HepG2 (cell line): Measurements from ENCODE around the gene SMTNL2. TPM values are rescaled to one million over a fixed set of nuclear protein-coding genes. Genes with fewer than 3 reads are reported as not detected.

Experiments
- DNMT3B ChIP-seq: conservative IDR thresholded peaks from 2 replicates; pipeline ENCODE4 v1.6.1; 2016; ENCODE audit warnings: missing biosample characterization, control low read depth
- GTF2F1 ChIP-seq: fragments of 150-350 bp; IDR thresholded peaks from 2 replicates; pipeline ENCODE4 v1.6.1; 2014; ENCODE audit warnings: low read length
- HNRNPK ChIP-seq: fragments of 200-400 bp; formaldehyde crosslinking; IDR thresholded peaks from 2 replicates; pipeline ENCODE4 v1.6.1; 2018; ENCODE audit warnings: low read length, low read depth, moderate library complexity, mild to moderate bottlenecking; ENCODE audit not compliant: poor library complexity, severe bottlenecking
- KMT2A ChIP-seq: sonication (generic); formaldehyde crosslinking; IDR thresholded peaks from 2 replicates; pipeline ENCODE4 v1.4.0; 2020; ENCODE audit warnings: missing genetic modification reagents
- MTF1 ChIP-seq: sonication (generic); formaldehyde crosslinking; IDR thresholded peaks from 2 replicates; pipeline ENCODE4 v1.5.0; 2020; ENCODE audit warnings: missing genetic modification reagents
- MXI1 ChIP-seq: IDR thresholded peaks from 3 replicates; pipeline ENCODE4 v1.6.1; 2012; ENCODE audit warnings: low read depth, low read length, inconsistent platforms, borderline replicate concordance
- PREB ChIP-seq: sonication (generic); formaldehyde crosslinking; IDR thresholded peaks from 2 replicates; pipeline ENCODE4 v1.4.0; 2020; ENCODE audit warnings: missing genetic modification reagents
- RBFOX2 ChIP-seq: fragments of 200-400 bp; formaldehyde crosslinking; IDR thresholded peaks from 2 replicates; pipeline ENCODE4 v1.6.1; 2017; ENCODE audit warnings: low read depth, mild to moderate bottlenecking, low read length
- TCF7 ChIP-seq: sonication (generic); IDR thresholded peaks from 2 replicates; pipeline ENCODE4 v1.6.1; 2016; ENCODE audit warnings: antibody characterized with exemption, low read depth
- ZFY ChIP-seq: sonication (generic); formaldehyde crosslinking; IDR thresholded peaks from 2 replicates; pipeline ENCODE4 v1.4.0; 2020; ENCODE audit warnings: missing genetic modification reagents
- ZNF17 ChIP-seq: sonication (generic); formaldehyde crosslinking; IDR thresholded peaks from 2 replicates; pipeline ENCODE4 v1.5.0; 2020; ENCODE audit warnings: mild to moderate bottlenecking, missing genetic modification reagents
- ZNF318 ChIP-seq: sonication (generic); formaldehyde crosslinking; IDR thresholded peaks from 2 replicates; pipeline ENCODE4 v1.4.0; 2020; ENCODE audit warnings: mild to moderate bottlenecking, missing genetic modification reagents
- ZNF557 ChIP-seq: sonication (generic); formaldehyde crosslinking; IDR thresholded peaks from 2 replicates; pipeline ENCODE4 v1.4.0; 2020; ENCODE audit warnings: missing genetic modification reagents
- ZNF713 ChIP-seq: sonication (generic); formaldehyde crosslinking; IDR thresholded peaks from 2 replicates; pipeline ENCODE4 v1.4.0; 2020; ENCODE audit warnings: mild to moderate bottlenecking, missing genetic modification reagents
- polyA plus RNA-seq, 8 experiments: library from polyadenylated mRNA; depleted of rRNA in 3 of 8; stranded (reverse) in 7 of 8; unstranded in 1 of 8; fragments of >200 nt; fragmentation: Illumina TruSeq in 4 of 8; extraction: Trizol in 4 of 8; gene quantifications; 2 replicates each; pipeline versions ENCODE4 v1.2.1 to v1.2.3, GENCODE V29; 2011 to 2016; ENCODE audit warnings: low read depth in 4 of 8, missing spikeins in 1 of 8, mixed read lengths in 1 of 8; ENCODE audit not compliant: insufficient read depth in 1 of 8
- total RNA-seq, 5 experiments: library from RNA; depleted of rRNA; stranded (reverse); fragments of >200 nt; fragmentation: Illumina TruSeq; extraction: Trizol; gene quantifications; 2 replicates each; pipeline ENCODE4 v1.2.3, GENCODE V29; 2016; ENCODE audit warnings: low read depth in 1 of 5
- TF ChIP-seq, protein P1 (sequence below): sonication (generic); formaldehyde crosslinking; IDR thresholded peaks from 2 replicates; pipeline ENCODE4 v1.8.0; 2022; ENCODE audit warnings: missing genetic modification reagents, mild to moderate bottlenecking, inconsistent platforms, borderline replicate concordance
- TF ChIP-seq, protein P2 (sequence below): sonication (generic); formaldehyde crosslinking; IDR thresholded peaks from 2 replicates; pipeline ENCODE4 v1.4.0; 2020; ENCODE audit warnings: missing genetic modification reagents, borderline replicate concordance

Gene SMTNL2
- total and polyA plus RNA-seq, 2 of the 13 experiments (the other 11 are each of a cell fraction or from before 2014, with no cell fraction given), result 0.41 to 5.1 TPM

GRCh38 chr17:4554997-4555799, 29.1 kb upstream of the SMTNL2 start, which contains the start of gene MYBBP1A (continued):
- TF ChIP-seq, protein P1, sequence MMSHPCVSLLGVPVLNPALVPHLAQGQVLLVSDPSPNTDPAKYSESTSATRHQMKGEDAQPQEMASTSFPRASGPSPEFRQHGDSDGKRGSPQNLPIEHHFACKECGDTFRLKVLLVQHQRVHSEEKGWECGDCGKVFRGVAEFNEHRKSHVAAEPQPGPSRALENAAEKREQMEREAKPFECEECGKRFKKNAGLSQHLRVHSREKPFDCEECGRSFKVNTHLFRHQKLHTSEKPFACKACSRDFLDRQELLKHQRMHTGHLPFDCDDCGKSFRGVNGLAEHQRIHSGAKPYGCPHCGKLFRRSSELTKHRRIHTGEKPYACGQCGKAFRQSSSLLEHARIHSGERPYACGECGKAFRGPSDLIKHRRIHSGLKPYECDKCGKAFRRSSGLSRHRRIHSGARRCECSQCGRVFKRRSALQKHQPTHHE (CRISPR knock-in tag), result peak; percentile 83
- TF ChIP-seq RBFOX2 (peak; percentile 91), PREB (CRISPR knock-in tag) (no peak), HNRNPK (no peak), ZNF557 (CRISPR knock-in tag) (0 out of 2 replicates have a peak, but pooled peaks have one; percentile 51), DNMT3B (CRISPR knock-in tag) (no peak), GTF2F1 (no peak), TCF7 (no peak), ZNF318 (CRISPR knock-in tag) (0 out of 2 replicates have a peak, but pooled peaks have one; percentile 55), ZNF17 (no peak), ZNF713 (CRISPR knock-in tag) (0 out of 2 replicates have a peak, but pooled peaks have one; percentile 67), MTF1 (CRISPR knock-in tag) (no peak), ZFY (CRISPR knock-in tag) (peak; percentile 78), MXI1 (peak; percentile 99), KMT2A (peak; percentile 56; the same call in 1 of the 2 replicates)
- TF ChIP-seq, protein P2, sequence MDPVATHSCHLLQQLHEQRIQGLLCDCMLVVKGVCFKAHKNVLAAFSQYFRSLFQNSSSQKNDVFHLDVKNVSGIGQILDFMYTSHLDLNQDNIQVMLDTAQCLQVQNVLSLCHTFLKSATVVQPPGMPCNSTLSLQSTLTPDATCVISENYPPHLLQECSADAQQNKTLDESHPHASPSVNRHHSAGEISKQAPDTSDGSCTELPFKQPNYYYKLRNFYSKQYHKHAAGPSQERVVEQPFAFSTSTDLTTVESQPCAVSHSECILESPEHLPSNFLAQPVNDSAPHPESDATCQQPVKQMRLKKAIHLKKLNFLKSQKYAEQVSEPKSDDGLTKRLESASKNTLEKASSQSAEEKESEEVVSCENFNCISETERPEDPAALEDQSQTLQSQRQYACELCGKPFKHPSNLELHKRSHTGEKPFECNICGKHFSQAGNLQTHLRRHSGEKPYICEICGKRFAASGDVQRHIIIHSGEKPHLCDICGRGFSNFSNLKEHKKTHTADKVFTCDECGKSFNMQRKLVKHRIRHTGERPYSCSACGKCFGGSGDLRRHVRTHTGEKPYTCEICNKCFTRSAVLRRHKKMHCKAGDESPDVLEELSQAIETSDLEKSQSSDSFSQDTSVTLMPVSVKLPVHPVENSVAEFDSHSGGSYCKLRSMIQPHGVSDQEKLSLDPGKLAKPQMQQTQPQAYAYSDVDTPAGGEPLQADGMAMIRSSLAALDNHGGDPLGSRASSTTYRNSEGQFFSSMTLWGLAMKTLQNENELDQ (CRISPR knock-in tag), result peak; percentile 19; the same call in 1 of the 2 replicates
